ENCODE data around the gene MRPL2. TPM values are rescaled to one million over a fixed set of nuclear protein-coding genes. Genes with fewer than 3 reads are reported as not detected.

Gene MRPL2
- total and polyA plus RNA-seq, 5 donors from 2014 or later, result 29.3 to 52.6 (median 48.1) TPM

DNA sequence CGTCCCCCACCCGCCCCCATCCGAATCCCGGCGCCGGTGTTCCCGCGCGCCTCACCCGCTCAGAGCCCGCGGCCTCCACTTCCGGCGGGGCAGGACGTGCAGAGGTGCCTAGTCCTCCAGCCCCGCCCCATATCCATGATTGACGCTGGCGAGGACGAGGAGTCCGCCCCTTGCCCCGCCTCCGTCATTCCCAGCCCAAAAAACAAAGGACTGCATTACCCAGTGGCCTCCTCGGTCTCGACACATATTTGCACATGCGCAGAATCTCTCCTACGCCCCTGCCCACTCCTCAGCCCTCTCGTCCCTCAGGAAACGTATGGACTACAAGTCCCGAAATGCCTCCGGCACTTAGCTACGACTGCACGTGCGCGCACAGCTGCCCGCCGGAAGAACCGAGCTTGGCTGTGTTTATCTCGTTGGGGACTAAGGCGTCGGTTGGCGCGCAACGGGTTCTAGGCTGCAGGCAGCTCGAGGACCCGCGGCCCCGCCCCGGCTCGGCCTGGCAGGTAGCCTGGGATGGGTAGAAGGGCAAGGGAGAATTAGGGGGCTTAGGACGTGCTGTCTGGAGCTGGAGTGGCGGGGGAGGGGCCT, 45.3 kb downstream of the MRPL2 start, which contains the start of the genes KLHDC3 and MEA1:
Gene KLHDC3 (plus strand): TSS at position 407 of the 591 bp plus-strand sequence. CDS start 2,944 bp downstream, outside the sequence.
Gene MEA1 (minus strand): TSS at position 104 of the 591 bp plus-strand sequence. CDS start 133 bp downstream, outside the sequence.
- H3K9me3 ChIP-seq (ENCODE audit: control insufficient read depth in 2 of 2, low read length in 2 of 2), result no peaks in the 10 kb centered on the region
- Mint-ChIP-seq H3K27me3 (no peaks in the 10 kb centered on the region), H3K4me3 (peak within 1 kb of the TSS; percentile 89 to 98 (median 94)), H3K27ac (peak within 1 kb of the TSS; percentile 96 to 97 (median 97)), H3K4me1 (peaks cover 0 to 83% (median 39%) of the 10 kb centered on the region in 4 donors), H3K36me3 (peaks cover 15% of the 10 kb centered on the region), H3K9me3 (peaks cover 0 to 1% (median 0%) of the 10 kb centered on the region in 7 donors)
- H3K4me1 ChIP-seq (ENCODE audit: control insufficient read depth, insufficient read depth, low read length, poor library complexity, severe bottlenecking), result peaks cover 42% of the 10 kb centered on the region
- H3K27ac ChIP-seq (ENCODE audit: insufficient read depth, low read length, poor library complexity, severe bottlenecking), result peak within 1 kb of the TSS; percentile 79
- ATAC-seq (ENCODE audit: low read depth in 2 of 2), result peak; percentile 93 to 95
- peak; percentile 98 to 100 (median 99) for DNase-seq
- H3K36me3 ChIP-seq (ENCODE audit: control insufficient read depth, insufficient read depth, low read length), result peaks cover 45% of the 10 kb centered on the region
- peak within 1 kb of the TSS; percentile 87 for H3K4me3 ChIP-seq (ENCODE audit: low read depth, low read length)
- no peaks in the 10 kb centered on the region for H3K27me3 ChIP-seq (ENCODE audit: control insufficient read depth, insufficient read depth, low read length)

DNA sequence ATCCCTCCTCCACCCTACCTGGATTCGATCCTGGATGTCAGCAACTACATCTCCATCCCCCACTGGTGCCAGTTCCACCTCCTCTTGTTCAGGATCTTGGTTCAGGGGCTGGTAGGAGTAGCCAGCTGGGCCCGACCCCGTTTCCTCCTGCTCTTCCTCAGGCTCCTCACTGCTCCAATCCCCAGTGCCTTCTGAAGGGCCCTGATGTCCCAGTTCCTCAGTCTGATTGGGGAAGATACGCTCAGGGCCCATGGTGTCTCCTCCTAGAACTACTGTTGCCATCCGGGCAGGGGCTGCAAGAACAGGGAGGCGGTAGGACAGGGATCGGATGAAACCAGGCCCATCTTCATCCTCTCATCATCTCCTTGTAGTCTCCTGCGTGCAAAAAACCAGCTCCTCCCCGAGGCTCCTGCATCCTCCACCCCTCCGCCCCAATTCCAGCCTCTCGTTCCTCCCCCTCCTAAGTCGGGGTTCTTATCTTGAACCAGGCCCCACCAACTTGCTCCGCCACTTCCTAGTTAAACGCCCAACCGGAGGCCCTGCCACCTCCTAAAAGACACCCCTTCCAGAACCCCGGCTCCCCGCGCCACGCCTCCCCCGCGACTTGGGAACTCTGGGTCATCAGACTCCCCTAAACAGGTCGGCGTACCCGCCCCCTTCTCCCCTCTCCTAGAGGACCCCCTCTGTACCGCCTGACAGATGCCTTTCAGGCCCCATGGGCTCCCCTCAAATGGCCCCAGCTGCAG, 46.0 kb downstream of the MRPL2 start:
- no peaks in the 10 kb centered on the region for H3K9me3 ChIP-seq (ENCODE audit: control insufficient read depth in 2 of 2, low read length in 2 of 2)
- H3K27ac Mint-ChIP-seq, result peak overlapping the region; percentile 96 to 97 (median 97)
- H3K9me3 Mint-ChIP-seq, result peaks cover 0 to 1% (median 0%) of the 10 kb centered on the region in 7 donors
- peaks cover 0 to 81% (median 39%) of the 10 kb centered on the region in 4 donors for H3K4me1 Mint-ChIP-seq
- H3K4me3 ChIP-seq (ENCODE audit: low read depth, low read length), result peak overlapping the region; percentile 64
- H3K27ac ChIP-seq (ENCODE audit: insufficient read depth, low read length, poor library complexity, severe bottlenecking), result peak overlapping the region; percentile 79
- ATAC-seq (ENCODE audit: low read depth in 2 of 2) (no peak), DNase-seq (no peak)
- peak overlapping the region; percentile 89 to 98 (median 94) for H3K4me3 Mint-ChIP-seq
- H3K27me3 ChIP-seq (ENCODE audit: control insufficient read depth, insufficient read depth, low read length), result no peaks in the 10 kb centered on the region
- peaks cover 42% of the 10 kb centered on the region for H3K4me1 ChIP-seq (ENCODE audit: control insufficient read depth, insufficient read depth, low read length, poor library complexity, severe bottlenecking)
- H3K36me3 Mint-ChIP-seq, result peaks cover 19% of the 10 kb centered on the region
- no peaks in the 10 kb centered on the region for H3K27me3 Mint-ChIP-seq
- peaks cover 45% of the 10 kb centered on the region for H3K36me3 ChIP-seq (ENCODE audit: control insufficient read depth, insufficient read depth, low read length)

DNA sequence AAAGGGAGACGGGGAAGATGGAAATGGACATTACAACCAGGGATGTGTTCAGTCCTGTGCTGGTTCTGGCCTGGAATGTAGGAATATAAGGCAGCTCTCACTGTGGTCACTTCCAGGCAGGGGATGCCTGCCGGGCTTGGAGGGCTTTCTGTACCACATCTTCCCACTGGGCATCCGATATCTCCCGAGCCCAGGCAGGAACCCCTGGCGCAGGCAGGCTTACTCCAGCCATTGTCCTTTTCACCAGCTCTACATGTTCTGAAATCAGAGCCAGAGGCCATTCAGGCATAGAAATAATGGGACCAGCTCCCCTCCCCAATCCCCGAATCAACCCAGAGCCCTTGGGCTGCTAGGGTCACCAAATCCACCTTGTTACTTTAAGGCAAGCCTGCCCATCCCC, 46.9 kb downstream of the MRPL2 start:
- Mint-ChIP-seq H3K27me3 (no peaks in the 10 kb centered on the region), H3K9me3 (peaks cover 0 to 1% (median 0%) of the 10 kb centered on the region in 7 donors), H3K36me3 (peaks cover 16% of the 10 kb centered on the region), H3K27ac (peak overlapping the region in 2 of 3 donors; percentile 96 to 97), H3K4me3 (peak overlapping the region; percentile 68 to 98 (median 92)), H3K4me1 (peaks cover 0 to 75% (median 36%) of the 10 kb centered on the region in 4 donors)
- peaks cover 41% of the 10 kb centered on the region for H3K4me1 ChIP-seq (ENCODE audit: control insufficient read depth, insufficient read depth, low read length, poor library complexity, severe bottlenecking)
- DNase-seq, result no peak
- H3K27me3 ChIP-seq (ENCODE audit: control insufficient read depth, insufficient read depth, low read length), result no peaks in the 10 kb centered on the region
- peak overlapping the region; percentile 79 for H3K27ac ChIP-seq (ENCODE audit: insufficient read depth, low read length, poor library complexity, severe bottlenecking)
- no peak for ATAC-seq (ENCODE audit: low read depth in 2 of 2)
- H3K36me3 ChIP-seq (ENCODE audit: control insufficient read depth, insufficient read depth, low read length), result peaks cover 45% of the 10 kb centered on the region
- H3K4me3 ChIP-seq (ENCODE audit: low read depth, low read length), result peak overlapping the region; percentile 64
- H3K9me3 ChIP-seq (ENCODE audit: control insufficient read depth in 2 of 2, low read length in 2 of 2), result no peaks in the 10 kb centered on the region

DNA sequence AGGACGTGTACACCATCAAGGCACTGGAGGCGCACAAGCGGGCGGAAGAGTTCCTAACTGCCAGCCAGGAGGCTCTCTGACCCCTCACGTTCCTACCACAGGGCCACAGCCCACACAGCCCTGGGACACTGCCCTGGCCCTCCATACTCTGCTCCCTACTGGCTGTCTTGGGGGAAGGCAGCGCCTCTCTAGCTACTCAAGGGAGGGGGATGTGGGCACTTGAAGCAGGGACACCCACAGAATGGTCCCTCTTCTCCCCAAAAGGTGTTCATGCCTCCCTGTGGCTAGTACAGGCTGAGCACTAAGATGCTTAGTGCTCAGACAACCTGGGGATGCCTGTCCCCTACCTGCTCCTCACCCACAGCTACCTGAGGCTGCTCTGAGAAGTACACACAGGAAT, 48.0 kb downstream of the MRPL2 start:
- no peaks in the 10 kb centered on the region for H3K27me3 ChIP-seq (ENCODE audit: control insufficient read depth, insufficient read depth, low read length)
- no peak overlapping the region for H3K4me3 ChIP-seq (ENCODE audit: low read depth, low read length)
- Mint-ChIP-seq H3K4me1 (peaks cover 0 to 63% (median 32%) of the 10 kb centered on the region in 4 donors), H3K27ac (peak overlapping the region in 1 of 3 donors; percentile 68), H3K9me3 (peaks cover 0 to 1% (median 0%) of the 10 kb centered on the region in 7 donors), H3K36me3 (peaks cover 18% of the 10 kb centered on the region), H3K4me3 (peak overlapping the region in 2 of 4 donors; percentile 39 to 89), H3K27me3 (no peaks in the 10 kb centered on the region)
- no peak for DNase-seq
- ATAC-seq (ENCODE audit: low read depth in 2 of 2), result no peak
- H3K9me3 ChIP-seq (ENCODE audit: control insufficient read depth in 2 of 2, low read length in 2 of 2), result no peaks in the 10 kb centered on the region
- no peak overlapping the region for H3K27ac ChIP-seq (ENCODE audit: insufficient read depth, low read length, poor library complexity, severe bottlenecking)
- H3K36me3 ChIP-seq (ENCODE audit: control insufficient read depth, insufficient read depth, low read length), result peaks cover 51% of the 10 kb centered on the region
- peaks cover 30% of the 10 kb centered on the region for H3K4me1 ChIP-seq (ENCODE audit: control insufficient read depth, insufficient read depth, low read length, poor library complexity, severe bottlenecking)

DNA sequence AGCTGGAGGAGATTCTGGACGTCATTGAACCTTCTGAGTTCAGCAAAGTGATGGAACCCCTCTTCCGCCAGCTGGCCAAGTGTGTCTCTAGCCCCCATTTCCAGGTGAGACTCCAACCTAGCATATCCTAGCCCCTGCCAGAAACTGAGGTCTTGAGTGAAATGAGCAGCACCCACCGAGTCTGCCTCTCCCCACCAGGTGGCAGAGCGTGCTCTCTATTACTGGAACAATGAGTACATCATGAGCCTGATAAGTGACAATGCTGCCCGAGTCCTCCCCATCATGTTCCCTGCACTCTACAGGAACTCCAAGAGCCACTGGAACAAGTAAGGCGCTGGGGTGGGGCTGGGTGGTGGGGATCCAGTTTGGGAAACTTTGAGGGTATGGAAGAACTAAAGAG, 50.1 kb downstream of the MRPL2 start:
- Mint-ChIP-seq H3K36me3 (peaks cover 23% of the 10 kb centered on the region), H3K27me3 (no peaks in the 10 kb centered on the region), H3K9me3 (peaks cover 0 to 1% (median 0%) of the 10 kb centered on the region in 7 donors), H3K4me3 (peak overlapping the region in 2 of 4 donors; percentile 43 to 66), H3K27ac (peak overlapping the region in 1 of 3 donors; percentile 69), H3K4me1 (peaks cover 0 to 49% (median 23%) of the 10 kb centered on the region in 4 donors)
- Histone ChIP-seq H3K9me3 (ENCODE audit: control insufficient read depth in 2 of 2, low read length in 2 of 2) (no peaks in the 10 kb centered on the region), H3K4me1 (ENCODE audit: control insufficient read depth, insufficient read depth, low read length, poor library complexity, severe bottlenecking) (peaks cover 14% of the 10 kb centered on the region), H3K27me3 (ENCODE audit: control insufficient read depth, insufficient read depth, low read length) (no peaks in the 10 kb centered on the region), H3K27ac (ENCODE audit: insufficient read depth, low read length, poor library complexity, severe bottlenecking) (no peak overlapping the region), H3K4me3 (ENCODE audit: low read depth, low read length) (no peak overlapping the region), H3K36me3 (ENCODE audit: control insufficient read depth, insufficient read depth, low read length) (peaks cover 53% of the 10 kb centered on the region)
- DNase-seq, result peak in 2 of 3 donors; percentile 34 to 42
- ATAC-seq (ENCODE audit: low read depth in 2 of 2), result no peak

DNA sequence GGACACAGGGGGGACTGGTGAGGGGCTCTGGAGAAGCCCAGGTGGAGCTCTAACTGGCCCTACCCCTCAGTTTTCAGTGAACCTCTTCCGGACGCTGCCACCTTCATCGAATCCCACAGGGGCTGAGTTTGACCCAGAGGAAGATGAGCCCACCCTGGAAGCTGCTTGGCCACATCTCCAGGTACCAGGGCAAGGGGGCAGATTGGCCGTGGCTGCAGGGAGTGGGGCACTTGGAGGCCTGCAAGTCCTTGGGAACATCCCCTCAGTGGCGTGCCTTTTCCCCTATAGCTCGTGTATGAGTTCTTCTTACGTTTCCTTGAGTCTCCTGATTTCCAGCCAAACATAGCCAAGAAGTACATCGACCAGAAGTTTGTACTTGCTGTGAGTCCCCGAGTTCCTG, 52.1 kb downstream of the MRPL2 start:
- Mint-ChIP-seq H3K4me1 (peaks cover 0 to 29% (median 7%) of the 10 kb centered on the region in 4 donors), H3K9me3 (peaks cover 0 to 1% (median 0%) of the 10 kb centered on the region in 7 donors)

DNA sequence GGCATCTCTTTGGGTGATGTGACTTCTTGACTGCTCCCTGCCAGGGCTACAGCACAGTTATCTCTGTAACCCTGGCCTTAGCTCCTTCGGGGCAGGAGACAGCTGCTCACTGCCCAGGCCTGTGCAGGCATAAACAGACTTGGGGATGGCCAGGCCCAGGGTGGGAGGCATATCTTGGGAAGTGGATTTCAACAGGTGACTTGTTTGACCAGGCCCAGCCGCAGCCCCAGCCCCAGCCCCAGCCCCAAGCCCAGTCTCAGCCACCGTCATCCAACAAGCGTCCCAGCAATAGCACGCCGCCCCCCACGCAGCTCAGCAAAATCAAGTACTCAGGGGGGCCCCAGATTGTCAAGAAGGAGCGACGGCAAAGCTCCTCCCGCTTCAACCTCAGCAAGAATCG, 53.0 kb downstream of the MRPL2 start:
- Histone ChIP-seq H3K27ac (ENCODE audit: insufficient read depth, low read length, poor library complexity, severe bottlenecking) (no peak overlapping the region), H3K36me3 (ENCODE audit: control insufficient read depth, insufficient read depth, low read length) (peaks cover 51% of the 10 kb centered on the region), H3K27me3 (ENCODE audit: control insufficient read depth, insufficient read depth, low read length) (no peaks in the 10 kb centered on the region), H3K4me1 (ENCODE audit: control insufficient read depth, insufficient read depth, low read length, poor library complexity, severe bottlenecking) (no peaks in the 10 kb centered on the region), H3K4me3 (ENCODE audit: low read depth, low read length) (no peak overlapping the region), H3K9me3 (ENCODE audit: control insufficient read depth in 2 of 2, low read length in 2 of 2) (no peaks in the 10 kb centered on the region)
- DNase-seq, result no peak
- peak overlapping the region in 1 of 3 donors; percentile 50 for H3K27ac Mint-ChIP-seq
- H3K36me3 Mint-ChIP-seq, result peaks cover 23% of the 10 kb centered on the region
- peaks cover 0 to 20% (median 6%) of the 10 kb centered on the region in 4 donors for H3K4me1 Mint-ChIP-seq
- no peaks in the 10 kb centered on the region for H3K27me3 Mint-ChIP-seq
- H3K4me3 Mint-ChIP-seq, result peak overlapping the region in 1 of 4 donors; percentile 56
- peaks cover 0 to 1% (median 0%) of the 10 kb centered on the region in 7 donors for H3K9me3 Mint-ChIP-seq
- ATAC-seq (ENCODE audit: low read depth in 2 of 2), result no peak

More for the DNA sequence above, 52.1 kb downstream of the MRPL2 start:
- H3K36me3 ChIP-seq (ENCODE audit: control insufficient read depth, insufficient read depth, low read length), result peaks cover 56% of the 10 kb centered on the region
- Mint-ChIP-seq H3K36me3 (peaks cover 23% of the 10 kb centered on the region), H3K27me3 (no peaks in the 10 kb centered on the region), H3K27ac (no peak overlapping the region), H3K4me3 (no peak overlapping the region)
- no peaks in the 10 kb centered on the region for H3K4me1 ChIP-seq (ENCODE audit: control insufficient read depth, insufficient read depth, low read length, poor library complexity, severe bottlenecking)
- H3K9me3 ChIP-seq (ENCODE audit: control insufficient read depth in 2 of 2, low read length in 2 of 2), result no peaks in the 10 kb centered on the region
- ATAC-seq (ENCODE audit: low read depth in 2 of 2), result no peak
- DNase-seq, result no peak
- no peaks in the 10 kb centered on the region for H3K27me3 ChIP-seq (ENCODE audit: control insufficient read depth, insufficient read depth, low read length)
- H3K4me3 ChIP-seq (ENCODE audit: low read depth, low read length), result no peak overlapping the region
- H3K27ac ChIP-seq (ENCODE audit: insufficient read depth, low read length, poor library complexity, severe bottlenecking), result no peak overlapping the region

Measured in CD4-positive, CD25-positive, alpha-beta regulatory T cell (primary cell).